ENCODE results near the gene CINP.
"Not testable (repeated sequence)": the region's sequence is repeated elsewhere in the genome, so short reads cannot be mapped to it uniquely, and the experiment has no call there.

Gene CINP

GRCh38 chr14:102335163-102335562 lies 27.5 kb downstream of the CINP start:
- DNase-seq (ENCODE audit: low read depth): no peak
- no peak overlapping the region for H3K4me3 ChIP-seq (ENCODE audit: low read length)
- TF ChIP-seq CTCF (IDR thresholded peaks at IDR 0.05; ENCODE audit: insufficient read depth, low read depth, low read length, missing control alignments): no peak

GRCh38 chr14:102333795-102334705 lies 28.6 kb downstream of the CINP start:
- DNase-seq (ENCODE audit: low read depth): no peak
- TF ChIP-seq CTCF (IDR thresholded peaks at IDR 0.05; ENCODE audit: insufficient read depth, low read depth, low read length, missing control alignments): no peak
- no peak overlapping the region for H3K4me3 ChIP-seq (ENCODE audit: low read length)

- DNase-seq (ENCODE audit: low read depth): no peak
- H3K4me3 ChIP-seq (ENCODE audit: low read length): no peak overlapping the region
- TF ChIP-seq CTCF (IDR thresholded peaks at IDR 0.05; ENCODE audit: insufficient read depth, low read depth, low read length, missing control alignments): no peak
These were observed 29.3 kb downstream of the CINP start for GRCh38 chr14:102333390-102333789.

- TF ChIP-seq CTCF (IDR thresholded peaks at IDR 0.05; ENCODE audit: insufficient read depth, low read depth, low read length, missing control alignments): no peak
- no peak for DNase-seq (ENCODE audit: low read depth)
- H3K4me3 ChIP-seq (ENCODE audit: low read length): no peak overlapping the region
These were observed 31.9 kb downstream of the CINP start for GRCh38 chr14:102330806-102331205.

- H3K4me3 ChIP-seq (ENCODE audit: low read length); DNase-seq (ENCODE audit: low read depth): not testable (repeated sequence)
These were observed 33.3 kb downstream of the CINP start for GRCh38 chr14:102329381-102329780.

- H3K4me3 ChIP-seq (ENCODE audit: low read length): no peak overlapping the region
- no peak for DNase-seq (ENCODE audit: low read depth)
- no peak for TF ChIP-seq CTCF (IDR thresholded peaks at IDR 0.05; ENCODE audit: insufficient read depth, low read depth, low read length, missing control alignments)
These were observed 36.1 kb downstream of the CINP start for GRCh38 chr14:102326583-102326982.

GRCh38 chr14:102325791-102326345 lies 36.8 kb downstream of the CINP start:
- DNase-seq (ENCODE audit: low read depth): no peak

More at GRCh38 chr14:102325791-102326345, 36.8 kb downstream of the CINP start:
- H3K4me3 ChIP-seq (ENCODE audit: low read length): no peak overlapping the region
- no peak for TF ChIP-seq CTCF (IDR thresholded peaks at IDR 0.05; ENCODE audit: insufficient read depth, low read depth, low read length, missing control alignments)

Measured in epithelial cell of esophagus (primary cell).